GM18505 (cell line): ENCODE results near the gene SMARCC2.
A peak's percentile ranks its signal among the peaks of the same experiment; 100 is the strongest.
"Not testable (repeated sequence)": the region's sequence is repeated elsewhere in the genome, so short reads cannot be mapped to it uniquely, and the experiment has no call there.

ENCODE experiments used
- ATAC-seq: cut with Tn5 transposase; IDR thresholded peaks from one replicate; pipeline ENCODE4 v1.9.1; 2021; ENCODE audit not compliant: unreplicated experiment
- POLR2A ChIP-seq: IDR thresholded peaks from 4 replicates; pipeline ENCODE4 v1.6.1; 2011; ENCODE audit warnings: borderline replicate concordance; ENCODE audit not compliant: insufficient read depth, insufficient read length; ENCODE audit errors: extremely low read depth

Gene SMARCC2

DNA sequence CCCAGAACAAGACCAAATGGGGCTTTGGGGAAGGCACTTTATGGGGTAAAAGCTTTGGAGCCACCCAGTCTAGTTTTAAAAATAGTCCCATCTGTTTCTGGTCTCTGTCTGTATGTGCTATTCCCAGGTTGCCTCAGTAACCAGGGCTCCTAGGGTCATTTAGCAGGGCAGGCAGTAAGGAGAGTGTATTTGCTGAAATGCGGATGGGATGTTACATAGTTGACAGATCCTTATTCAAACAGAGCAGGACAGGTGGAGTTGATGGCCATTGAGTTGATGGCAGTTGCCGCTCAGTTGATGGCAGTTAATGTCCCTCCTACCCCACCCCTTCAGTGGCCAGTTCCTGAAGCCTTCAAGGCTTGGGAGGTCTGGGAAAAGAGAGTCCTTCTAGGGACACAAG is 66.6 kb downstream of the SMARCC2 start:
- TF ChIP-seq POLR2A, result no peak
- no peak for ATAC-seq

DNA sequence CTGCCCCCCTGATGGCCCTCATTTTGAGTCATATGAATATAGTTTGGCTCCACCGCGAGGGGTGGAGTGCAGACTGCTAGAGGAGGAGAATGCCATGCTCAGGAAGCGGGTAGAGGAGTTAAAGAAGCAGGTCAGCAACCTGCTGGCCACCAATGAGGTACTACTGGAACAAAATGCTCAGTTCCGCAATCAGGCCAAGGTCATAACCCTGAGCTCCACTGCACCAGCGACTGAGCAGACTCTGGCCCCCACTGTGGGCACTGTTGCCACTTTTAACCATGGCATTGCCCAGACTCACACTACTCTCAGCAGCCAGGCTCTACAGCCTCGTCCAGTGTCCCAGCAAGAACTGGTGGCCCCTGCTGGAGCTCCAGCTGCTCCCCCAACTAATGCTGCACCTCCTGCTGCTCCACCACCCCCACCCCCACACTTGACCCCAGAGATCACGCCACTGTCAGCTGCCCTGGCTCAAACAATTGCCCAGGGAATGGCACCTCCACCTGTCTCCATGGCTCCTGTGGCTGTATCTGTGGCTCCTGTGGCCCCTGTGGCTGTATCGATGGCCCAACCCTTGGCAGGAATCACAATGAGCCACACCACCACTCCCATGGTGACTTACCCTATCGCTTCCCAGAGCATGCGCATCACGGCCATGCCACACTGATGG is 67.9 kb downstream of the SMARCC2 start:
- TF ChIP-seq POLR2A, result no peak
- ATAC-seq, result no peak

DNA sequence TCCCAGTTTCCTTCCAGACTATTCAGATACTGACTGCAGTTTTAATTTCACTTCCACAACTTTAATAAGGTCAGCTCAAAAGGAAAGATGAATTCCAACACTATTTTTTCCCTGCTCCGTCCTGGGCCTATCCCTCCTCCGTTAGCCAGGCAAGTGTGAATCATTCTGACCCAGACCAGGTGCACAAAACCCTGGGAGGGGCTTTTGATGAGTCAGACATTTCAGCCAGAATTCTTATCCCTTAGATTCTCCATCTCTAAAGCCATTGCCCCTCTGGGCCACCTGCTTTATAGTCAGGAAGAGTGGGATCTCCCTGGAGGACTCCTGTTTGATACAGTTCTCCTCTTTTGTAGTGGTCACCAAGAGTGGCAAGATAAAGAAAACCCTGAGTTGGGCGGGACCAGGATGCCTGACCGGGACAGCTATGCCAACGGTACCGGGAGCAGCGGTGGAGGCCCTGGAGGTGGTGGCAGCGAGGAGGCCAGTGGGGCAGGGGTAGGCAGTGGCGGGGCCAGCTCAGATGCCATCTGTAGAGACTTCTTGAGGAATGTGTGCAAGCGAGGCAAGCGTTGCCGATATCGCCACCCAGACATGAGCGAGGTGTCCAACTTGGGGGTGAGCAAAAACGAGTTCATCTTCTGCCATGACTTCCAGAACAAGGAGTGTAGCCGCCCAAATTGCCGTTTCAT is 69.0 kb downstream of the SMARCC2 start:
- ATAC-seq, result no peak
- TF ChIP-seq POLR2A, result no peak

DNA sequence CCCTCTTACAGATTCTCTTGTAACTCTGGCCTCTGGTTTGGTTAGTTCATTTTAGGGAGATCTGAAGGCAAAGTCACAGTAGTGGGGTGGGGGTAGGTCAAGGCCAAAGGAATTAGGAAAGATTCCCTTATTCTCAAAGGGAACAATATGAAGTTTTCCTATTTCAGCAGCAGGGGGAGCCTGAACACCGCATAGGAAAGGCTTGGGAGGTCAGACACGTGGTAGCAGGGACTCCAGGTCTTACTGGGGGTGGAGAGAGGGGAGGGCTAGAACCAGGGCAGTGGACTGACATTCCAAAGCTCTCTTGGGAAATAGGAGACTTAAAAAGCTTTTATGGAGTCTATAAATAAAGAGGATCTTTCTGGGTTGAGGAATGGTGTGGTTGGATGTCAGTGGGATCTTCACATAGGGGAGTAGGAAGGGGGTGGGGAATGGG is 69.9 kb downstream of the SMARCC2 start:
- ATAC-seq, result no peak
- no peak for TF ChIP-seq POLR2A

DNA sequence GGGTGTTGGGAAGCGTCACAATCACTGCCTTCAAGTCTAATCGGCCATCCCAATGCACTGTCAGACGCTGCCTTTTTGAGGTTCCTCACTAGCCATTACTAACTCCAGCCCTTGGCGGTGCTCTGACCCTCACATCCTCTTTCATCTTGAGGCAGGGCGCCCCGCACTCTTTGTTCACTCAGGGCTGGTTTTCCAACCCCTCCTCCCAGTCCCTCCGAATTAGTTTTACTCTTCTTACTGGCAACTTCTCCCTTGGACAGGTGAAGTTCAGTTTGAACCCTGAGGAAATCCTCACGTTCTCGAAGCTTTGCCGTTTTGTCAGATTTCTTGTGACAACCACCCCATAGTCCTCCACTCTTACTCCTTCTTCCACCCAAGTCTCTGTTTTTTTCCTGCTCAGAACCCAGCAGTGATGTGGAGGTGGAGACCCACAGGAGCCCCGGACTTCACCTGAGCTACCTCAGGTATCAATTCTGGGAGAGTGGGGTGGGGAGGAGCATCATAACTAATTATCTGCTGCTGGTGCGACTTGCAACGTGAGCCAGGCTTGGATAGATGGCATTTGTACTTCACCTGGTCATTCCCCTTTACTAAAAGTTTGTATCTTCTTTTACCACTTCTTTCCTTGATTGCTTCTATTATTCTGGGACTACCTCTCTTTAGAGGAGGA is 70.5 kb downstream of the SMARCC2 start:
- no peak for TF ChIP-seq POLR2A
- peak; percentile 5 for ATAC-seq

DNA sequence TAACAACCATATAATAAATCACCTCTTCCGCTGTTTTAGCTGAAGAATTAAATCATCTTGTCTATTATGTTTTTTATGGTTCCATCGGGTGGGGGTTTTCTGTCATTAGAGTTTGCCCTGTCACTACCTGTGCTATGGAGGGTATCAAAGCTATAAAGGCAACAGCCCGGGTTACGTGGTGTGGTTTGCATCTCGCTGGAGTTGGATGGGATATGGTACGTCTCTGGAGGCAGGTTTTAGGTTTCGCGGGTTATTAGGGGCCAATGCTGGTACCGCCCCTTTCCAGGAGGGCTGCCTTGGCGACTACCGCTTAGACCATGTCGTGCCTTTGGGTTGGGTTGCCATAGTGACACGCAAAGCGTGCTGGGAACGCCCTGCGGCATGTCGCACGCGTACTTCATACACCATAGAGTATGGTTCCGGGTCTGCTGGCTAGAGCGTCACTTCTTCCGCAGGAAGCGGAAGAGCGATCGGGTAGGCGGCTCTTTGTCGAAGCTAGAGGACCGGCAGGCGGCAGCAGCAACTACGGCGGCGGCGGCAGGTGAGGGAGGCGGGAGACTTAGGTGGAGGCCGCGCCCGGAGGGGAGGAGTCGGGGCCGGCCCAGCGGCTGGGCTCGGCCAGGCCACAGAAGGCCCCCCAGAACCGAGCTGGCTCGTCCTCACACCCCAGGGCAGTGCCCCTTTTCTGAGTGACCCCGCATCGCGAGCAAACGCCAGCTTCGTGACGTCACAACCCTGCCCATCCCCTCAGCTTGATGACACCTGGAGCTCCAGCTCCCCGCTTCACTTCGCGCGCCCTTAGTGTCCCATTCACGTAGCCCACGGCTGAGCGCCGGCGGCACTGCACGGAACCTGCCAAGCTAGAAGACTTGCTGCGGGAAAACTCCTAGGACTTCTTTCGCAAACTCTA is 71.2 kb downstream of the SMARCC2 start, which contains the start of gene ZC3H10:
Gene ZC3H10 (plus strand): TSS at position 489 of the 910 bp plus-strand sequence. CDS start 2,297 bp downstream, outside the sequence.
- peak; percentile 98 for TF ChIP-seq POLR2A
- peak; percentile 72 for ATAC-seq

DNA sequence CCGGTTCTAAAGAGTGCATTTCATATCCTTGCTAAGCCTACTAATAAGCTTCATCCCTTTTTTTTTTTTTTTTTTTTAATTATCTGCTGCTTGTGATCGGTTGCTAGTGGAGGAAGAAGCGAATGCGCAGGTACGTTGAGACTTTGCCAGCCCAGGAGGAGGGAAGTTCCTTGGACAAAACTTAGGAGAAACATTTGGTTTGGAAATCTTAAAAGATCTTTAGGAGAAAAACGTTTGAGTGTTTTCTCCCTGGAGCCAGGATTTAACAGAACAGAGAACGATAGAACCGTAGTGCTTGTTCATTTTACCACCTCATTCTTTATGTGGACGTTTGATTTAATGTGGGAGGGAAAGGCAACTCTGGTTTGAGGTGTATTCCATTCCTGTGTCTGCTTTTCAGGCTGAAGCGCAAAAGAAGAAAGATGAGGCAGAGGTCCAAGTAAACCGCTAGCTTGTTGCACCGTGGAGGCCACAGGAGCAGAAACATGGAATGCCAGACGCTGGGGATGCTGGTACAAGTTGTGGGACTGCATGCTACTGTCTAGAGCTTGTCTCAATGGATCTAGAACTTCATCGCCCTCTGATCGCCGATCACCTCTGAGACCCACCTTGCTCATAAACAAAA is 72.1 kb downstream of the SMARCC2 start:
- ATAC-seq, result not testable (repeated sequence)

DNA sequence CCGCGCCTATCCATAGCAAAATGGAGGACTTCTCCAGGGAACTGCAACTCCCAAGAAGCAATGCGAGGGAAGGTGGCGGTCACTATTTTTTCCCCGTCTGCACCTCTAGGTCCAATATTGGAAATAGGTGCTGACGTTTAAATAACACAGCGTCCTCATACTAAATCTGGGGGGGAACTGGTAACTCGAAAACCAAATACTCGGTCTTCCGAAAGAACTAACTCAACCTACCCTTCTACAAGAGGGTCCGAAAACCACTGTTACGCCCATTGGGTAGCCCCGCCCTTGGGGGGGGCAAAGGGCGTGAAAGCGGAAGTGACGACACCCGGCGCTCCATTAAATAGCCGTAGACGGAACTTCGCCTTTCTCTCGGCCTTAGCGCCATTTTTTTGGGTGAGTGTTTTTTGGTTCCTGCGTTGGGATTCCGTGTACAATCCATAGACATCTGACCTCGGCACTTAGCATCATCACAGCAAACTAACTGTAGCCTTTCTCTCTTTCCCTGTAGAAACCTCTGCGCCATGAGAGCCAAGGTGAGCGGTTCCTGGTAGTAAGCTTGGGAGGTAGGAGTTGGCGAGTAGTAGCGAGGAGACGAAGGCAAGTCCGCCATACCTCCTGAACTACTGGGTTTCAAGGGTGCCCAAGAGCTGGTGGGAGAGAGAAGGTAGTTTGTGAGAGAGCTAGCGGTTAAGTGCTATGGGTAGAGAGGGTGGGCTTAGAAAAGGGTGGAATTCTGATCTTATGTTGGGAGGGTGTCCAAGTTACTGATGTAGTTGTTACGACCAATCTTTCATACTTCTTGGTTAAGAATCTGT is 72.8 kb downstream of the SMARCC2 start, which contains the start of gene RPL41:
Gene RPL41 (plus strand): TSS at position 367 of the 815 bp plus-strand sequence.
- ATAC-seq, result peak; percentile 40
- TF ChIP-seq POLR2A, result peak; percentile 99

DNA sequence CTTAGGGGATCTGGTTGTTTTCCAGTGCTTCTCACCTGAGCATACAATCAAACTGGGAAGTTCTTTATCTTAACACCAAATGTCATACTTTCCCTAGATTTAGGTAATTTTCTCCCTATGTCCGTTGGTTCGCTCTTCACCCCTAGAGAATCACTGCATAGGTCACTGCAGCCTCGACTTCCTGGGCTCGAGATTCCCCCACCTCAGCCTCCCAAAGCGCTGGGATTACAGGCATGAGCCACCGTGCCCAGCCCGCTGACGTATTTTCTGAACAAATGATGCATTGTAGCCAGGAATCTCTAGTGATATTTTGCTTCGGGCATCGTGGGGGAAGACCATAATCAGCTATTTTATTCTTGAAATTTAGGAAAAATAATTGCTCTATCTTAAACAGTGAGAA is 74.0 kb downstream of the SMARCC2 start:
- TF ChIP-seq POLR2A, result no peak
- ATAC-seq, result no peak

DNA sequence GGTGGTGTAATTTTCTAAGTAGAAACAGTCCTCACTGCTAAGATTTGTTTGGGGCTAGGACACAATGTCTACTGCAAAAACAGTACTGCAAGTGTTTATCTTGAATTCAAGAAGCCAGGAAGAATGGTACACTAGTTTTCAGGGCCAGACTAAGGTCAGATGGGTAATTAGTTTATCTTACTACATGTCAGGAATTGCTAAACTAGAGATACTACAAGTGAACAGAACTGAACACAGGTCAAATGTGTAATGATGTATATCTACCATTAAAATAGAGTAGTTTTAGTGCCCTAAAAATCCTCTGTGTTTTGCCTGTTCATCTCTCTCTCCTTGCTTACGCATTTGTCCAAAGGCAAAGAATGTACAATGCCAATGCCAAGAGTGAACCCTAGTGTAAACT is 75.2 kb downstream of the SMARCC2 start:
- no peak for ATAC-seq
- TF ChIP-seq POLR2A, result no peak
